ENCODE data around the gene FBRSL1.

The FBRSL1 gene

DNA sequence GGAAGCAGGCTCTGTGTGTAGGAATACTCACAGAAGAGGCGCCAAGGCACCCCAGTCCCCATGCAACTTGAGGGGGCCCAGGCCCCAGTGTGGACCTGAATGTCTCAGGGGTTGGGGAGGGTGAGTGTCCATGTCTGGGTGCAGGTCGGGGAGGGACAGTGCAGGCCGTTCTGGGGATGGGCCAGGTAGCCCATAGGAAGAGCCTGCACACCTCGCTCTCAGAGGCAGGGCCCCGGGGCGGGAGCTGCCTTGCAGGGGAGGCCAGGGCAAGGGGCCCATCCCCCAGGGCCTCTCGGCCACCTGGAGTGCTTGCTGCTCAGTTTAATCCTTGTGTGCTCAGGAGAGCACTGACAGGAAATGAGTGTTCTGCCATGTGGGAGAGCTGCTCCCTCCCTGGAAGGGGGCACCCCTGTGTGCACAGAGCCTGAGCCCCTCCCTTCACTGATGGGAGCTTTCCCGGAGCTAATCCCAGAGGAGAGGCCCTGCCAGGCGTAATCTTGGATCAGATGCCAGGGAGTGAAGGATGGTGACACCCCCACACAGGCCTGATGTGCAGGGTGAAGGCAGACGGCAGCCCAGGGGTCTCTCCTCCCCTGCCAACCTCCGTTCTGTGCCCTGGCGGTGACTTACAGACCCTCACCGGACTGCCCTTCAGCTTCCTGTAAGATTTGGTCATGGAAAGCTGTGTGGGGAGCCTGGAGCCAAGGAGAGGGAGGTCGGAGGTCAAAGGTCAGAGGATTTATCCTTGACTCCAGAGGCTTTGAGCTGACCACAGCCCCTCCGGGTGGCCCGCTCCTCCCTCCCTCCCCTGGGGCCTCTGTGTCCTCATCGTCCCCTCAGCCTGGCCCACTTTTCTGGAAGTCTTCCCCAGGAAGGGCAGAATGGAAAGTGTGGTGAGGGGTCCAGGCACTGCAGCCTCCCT lies 24.4 kb upstream of the FBRSL1 start:
- no peak overlapping the region for H3K4me3 ChIP-seq (replicated peaks; ENCODE audit: low read depth, low read length)
- no peak for DNase-seq (ENCODE audit: extremely low read depth, low read depth)
- TF ChIP-seq, protein P1, sequence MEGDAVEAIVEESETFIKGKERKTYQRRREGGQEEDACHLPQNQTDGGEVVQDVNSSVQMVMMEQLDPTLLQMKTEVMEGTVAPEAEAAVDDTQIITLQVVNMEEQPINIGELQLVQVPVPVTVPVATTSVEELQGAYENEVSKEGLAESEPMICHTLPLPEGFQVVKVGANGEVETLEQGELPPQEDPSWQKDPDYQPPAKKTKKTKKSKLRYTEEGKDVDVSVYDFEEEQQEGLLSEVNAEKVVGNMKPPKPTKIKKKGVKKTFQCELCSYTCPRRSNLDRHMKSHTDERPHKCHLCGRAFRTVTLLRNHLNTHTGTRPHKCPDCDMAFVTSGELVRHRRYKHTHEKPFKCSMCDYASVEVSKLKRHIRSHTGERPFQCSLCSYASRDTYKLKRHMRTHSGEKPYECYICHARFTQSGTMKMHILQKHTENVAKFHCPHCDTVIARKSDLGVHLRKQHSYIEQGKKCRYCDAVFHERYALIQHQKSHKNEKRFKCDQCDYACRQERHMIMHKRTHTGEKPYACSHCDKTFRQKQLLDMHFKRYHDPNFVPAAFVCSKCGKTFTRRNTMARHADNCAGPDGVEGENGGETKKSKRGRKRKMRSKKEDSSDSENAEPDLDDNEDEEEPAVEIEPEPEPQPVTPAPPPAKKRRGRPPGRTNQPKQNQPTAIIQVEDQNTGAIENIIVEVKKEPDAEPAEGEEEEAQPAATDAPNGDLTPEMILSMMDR (IDR thresholded peaks at IDR 0.05; ENCODE audit: low read depth, low read length, missing control alignments): no peak

DNA sequence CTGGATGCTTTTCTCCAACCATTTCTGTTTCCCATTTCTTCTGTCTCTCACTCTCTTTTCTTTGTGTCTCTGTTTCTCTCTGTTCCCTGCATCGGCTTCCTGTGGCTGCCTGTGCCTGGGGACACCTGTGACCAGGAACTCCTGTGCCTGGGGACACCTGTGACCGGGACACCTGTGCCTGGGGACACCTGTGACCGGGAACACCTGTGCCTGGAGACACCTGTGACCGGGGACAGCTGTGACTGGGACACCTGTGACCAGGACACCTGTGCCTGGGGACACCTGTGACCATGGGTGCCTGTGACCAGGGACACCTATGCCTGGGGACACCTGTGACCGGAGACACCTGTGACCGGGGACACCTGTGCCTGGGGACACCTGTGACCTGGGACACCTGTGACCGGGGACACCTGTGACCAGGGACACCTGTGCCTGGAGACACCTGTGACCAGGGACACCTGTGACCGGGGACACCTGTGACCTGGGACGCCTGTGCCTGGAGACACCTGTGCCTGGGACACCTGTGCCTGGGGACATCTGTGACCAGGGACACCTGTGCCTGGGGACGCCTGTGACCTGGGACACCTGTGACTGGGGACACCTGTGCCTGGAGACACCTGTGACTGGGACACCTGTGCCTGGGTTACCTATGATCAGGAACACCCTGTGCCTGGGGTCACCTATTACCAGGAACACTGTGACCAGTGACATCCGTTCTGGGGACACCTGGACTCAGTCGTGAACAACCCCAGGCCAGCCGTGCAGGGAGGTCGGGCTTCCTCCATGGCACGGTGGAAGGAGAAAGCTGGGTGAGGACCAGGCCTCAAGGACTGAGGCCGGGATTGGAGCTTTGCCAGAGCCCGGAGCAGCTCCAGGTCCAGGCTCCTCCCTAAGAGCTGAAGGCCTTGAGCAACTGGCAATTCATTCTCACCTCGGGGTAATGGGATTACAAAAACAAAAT lies 23.4 kb upstream of the FBRSL1 start:
- H3K4me3 ChIP-seq (replicated peaks; ENCODE audit: low read depth, low read length): no peak overlapping the region
- TF ChIP-seq, protein P1 (IDR thresholded peaks at IDR 0.05; ENCODE audit: low read depth, low read length, missing control alignments): no peak
- DNase-seq (ENCODE audit: extremely low read depth, low read depth): no peak

DNA sequence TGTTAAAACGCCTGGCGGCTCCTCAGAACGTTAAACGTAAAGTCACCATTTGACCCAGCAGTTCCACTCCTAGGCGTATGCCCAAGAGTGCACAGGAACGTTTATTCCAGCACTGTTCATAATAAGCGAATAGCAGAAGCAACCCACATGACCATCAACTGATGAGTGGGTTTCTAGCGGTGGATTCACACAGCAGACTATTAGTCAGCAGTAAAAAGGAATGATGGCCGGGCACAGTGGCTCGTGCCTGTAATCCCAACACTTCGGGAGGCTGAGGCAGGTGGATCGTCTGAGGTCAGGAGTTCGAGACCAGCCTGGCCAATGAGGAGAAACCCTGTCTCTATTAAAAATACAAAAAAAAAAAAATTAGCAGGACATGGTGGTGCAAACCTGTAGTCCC lies 22.4 kb upstream of the FBRSL1 start:
- DNase-seq (ENCODE audit: extremely low read depth, low read depth): no peak
- no peak overlapping the region for H3K4me3 ChIP-seq (replicated peaks; ENCODE audit: low read depth, low read length)
- TF ChIP-seq, protein P1 (IDR thresholded peaks at IDR 0.05; ENCODE audit: low read depth, low read length, missing control alignments): no peak

DNA sequence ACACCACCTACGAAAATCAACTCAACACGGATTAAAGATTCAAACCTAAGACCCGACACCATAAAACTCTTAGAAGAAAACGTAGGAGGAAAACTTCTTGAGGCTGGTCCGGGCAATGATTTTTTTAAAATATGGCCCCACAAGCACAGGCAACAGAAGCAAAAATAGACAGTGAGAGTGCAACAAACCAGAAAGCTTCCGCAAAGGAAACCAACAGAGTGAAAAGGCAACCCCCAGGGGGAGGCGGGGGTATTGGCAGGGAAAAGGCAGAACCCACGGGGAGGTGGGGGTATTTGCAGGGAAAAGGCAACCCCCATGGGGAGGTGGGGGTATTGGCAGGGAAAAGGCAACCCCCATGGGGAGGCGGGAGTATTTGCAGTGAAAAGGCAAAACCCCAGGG lies 20.5 kb upstream of the FBRSL1 start:
- H3K4me3 ChIP-seq (replicated peaks; ENCODE audit: low read depth, low read length): no peak overlapping the region
- no peak for DNase-seq (ENCODE audit: extremely low read depth, low read depth)
- TF ChIP-seq, protein P1 (IDR thresholded peaks at IDR 0.05; ENCODE audit: low read depth, low read length, missing control alignments): no peak

DNA sequence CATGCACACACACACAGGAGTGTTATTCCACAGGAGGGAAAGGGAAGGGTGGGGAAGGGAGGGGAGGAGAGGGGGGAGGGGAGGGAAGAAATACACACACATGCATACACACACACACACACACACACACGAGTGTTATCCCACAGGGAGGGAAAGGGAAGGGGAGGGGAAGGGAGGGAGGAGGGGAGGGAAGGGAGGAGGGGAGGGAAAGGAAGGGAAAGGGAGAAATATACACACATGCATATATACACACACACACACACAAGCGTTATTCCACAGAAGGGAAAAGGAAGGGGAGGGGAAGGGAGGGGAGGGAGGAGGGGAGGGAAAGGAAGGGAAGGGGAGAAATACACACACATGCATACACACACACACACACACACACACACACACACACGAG lies 19.6 kb upstream of the FBRSL1 start:
- DNase-seq (ENCODE audit: extremely low read depth, low read depth): no peak

More for the DNA sequence above, 19.6 kb upstream of the FBRSL1 start:
- TF ChIP-seq, protein P1 (IDR thresholded peaks at IDR 0.05; ENCODE audit: low read depth, low read length, missing control alignments): no peak
- H3K4me3 ChIP-seq (replicated peaks; ENCODE audit: low read depth, low read length): no peak overlapping the region
